Neural cell (in vitro differentiated cells): Measurements from ENCODE around the gene NTN5. TPM values are rescaled to one million over a fixed set of nuclear protein-coding genes. Genes with fewer than 3 reads are reported as not detected.

ENCODE experiments used
- H2AFZ ChIP-seq: fragments of 200-600, 300-800 bp; sonication (generic), shearing (Covaris generic); 2 replicates; pipeline ENCODE4 v1.6.0; 2014; ENCODE audit warnings: low read depth, mild to moderate bottlenecking, antibody characterized with exemption, low read length, moderate library complexity
- H3F3A ChIP-seq: fragments of 200-600 bp; shearing (Covaris generic); 2 replicates; pipeline ENCODE4 v1.6.1; 2016; ENCODE audit warnings: mild to moderate bottlenecking, moderate library complexity, mixed read lengths, antibody characterized with exemption, low read length; ENCODE audit not compliant: insufficient read depth, poor library complexity, severe bottlenecking
- H3K27ac ChIP-seq: fragments of 200-600, 300-800 bp; sonication (generic), shearing (Covaris generic); 2 replicates; pipeline ENCODE4 v1.5.1; 2014; ENCODE audit warnings: mild to moderate bottlenecking, low read length, moderate library complexity
- H3K27me3 ChIP-seq: fragments of 300-800, 200-600 bp; sonication (generic), shearing (Covaris generic); 2 replicates; pipeline ENCODE4 v1.6.0; 2014; ENCODE audit warnings: mild to moderate bottlenecking, low read depth, low read length, moderate library complexity; ENCODE audit not compliant: insufficient read depth
- H3K36me3 ChIP-seq: fragments of 300-800, 200-600 bp; sonication (generic), shearing (Covaris generic); 2 replicates; pipeline ENCODE4 v1.5.1; 2014; ENCODE audit warnings: mild to moderate bottlenecking, antibody characterized with exemption, low read length, moderate library complexity; ENCODE audit not compliant: insufficient read depth
- H3K4me2 ChIP-seq: fragments of 300-800, 200-600 bp; sonication (generic), shearing (Covaris generic); 2 replicates; pipeline ENCODE4 v1.6.0; 2014; ENCODE audit warnings: mild to moderate bottlenecking, low read length
- H3K4me3 ChIP-seq: fragments of 300-800, 200-600 bp; sonication (generic), shearing (Covaris generic); 2 replicates; pipeline ENCODE4 v1.5.1; 2014; ENCODE audit warnings: mild to moderate bottlenecking, low read length, moderate library complexity
- H3K79me2 ChIP-seq: fragments of 200-600 bp; shearing (Covaris generic); replicated peaks from 2 replicates; pipeline ENCODE4 v1.6.0; 2014; ENCODE audit warnings: mild to moderate bottlenecking, low read length, moderate library complexity; ENCODE audit not compliant: insufficient read depth
- H3K9ac ChIP-seq: fragments of 300-800, 200-600 bp; sonication (generic), shearing (Covaris generic); 2 replicates; pipeline ENCODE4 v1.6.1; 2016; ENCODE audit warnings: mild to moderate bottlenecking, low read length, mixed read lengths
- H3K9me2 ChIP-seq: fragments of 200-600 bp; shearing (Covaris generic); 2 replicates; pipeline ENCODE4 v1.6.1; 2016; ENCODE audit warnings: mild to moderate bottlenecking, low read length, mixed read lengths; ENCODE audit not compliant: insufficient read depth
- H3K9me3 ChIP-seq: fragments of 200-600, 300-800 bp; sonication (generic), shearing (Covaris generic); 2 replicates; pipeline ENCODE4 v1.6.1; 2016; ENCODE audit warnings: mild to moderate bottlenecking, mixed run types, low read length, moderate library complexity, mixed read lengths
- H4K20me1 ChIP-seq: fragments of 200-600 bp; shearing (Covaris generic); 2 replicates; pipeline ENCODE4 v1.6.1; 2016; ENCODE audit warnings: mild to moderate bottlenecking, mixed run types; ENCODE audit not compliant: insufficient read depth
- EP300 ChIP-seq: fragments of 450-650 bp; conservative IDR thresholded peaks from 2 replicates; pipeline ENCODE4 v1.6.1; 2014; ENCODE audit warnings: antibody characterized with exemption, mild to moderate bottlenecking, moderate library complexity; ENCODE audit not compliant: poor library complexity, severe bottlenecking
- EZH2 ChIP-seq: fragments of 200-600, 300-800 bp; shearing (Covaris generic), sonication (generic); IDR thresholded peaks from 2 replicates; pipeline ENCODE4 v1.6.1; 2014; ENCODE audit warnings: antibody characterized with exemption, low read length, borderline replicate concordance, mild to moderate bottlenecking; ENCODE audit not compliant: insufficient read depth, poor library complexity, severe bottlenecking
- MXI1 ChIP-seq: fragments of 450-650 bp; conservative IDR thresholded peaks from 2 replicates; pipeline ENCODE4 v1.6.1; 2014; ENCODE audit warnings: antibody characterized with exemption, mild to moderate bottlenecking; ENCODE audit not compliant: poor library complexity, severe bottlenecking
- POLR2AphosphoS5 ChIP-seq: IDR thresholded peaks from 2 replicates; pipeline ENCODE4 v1.6.1; 2012
- RAD21 ChIP-seq: fragments of 450-650 bp; conservative IDR thresholded peaks from 2 replicates; pipeline ENCODE4 v1.6.1; 2014; ENCODE audit warnings: antibody characterized with exemption, mild to moderate bottlenecking, moderate library complexity
- SMC3 ChIP-seq: fragments of 450-650 bp; conservative IDR thresholded peaks from 2 replicates; pipeline ENCODE4 v1.6.1; 2014; ENCODE audit warnings: antibody characterized with exemption, mild to moderate bottlenecking, moderate library complexity; ENCODE audit not compliant: poor library complexity
- TAF1 ChIP-seq: IDR thresholded peaks from 2 replicates; pipeline ENCODE4 v1.6.1; 2012; ENCODE audit warnings: low read depth
- polyA plus RNA-seq: library from polyadenylated mRNA; depleted of rRNA; stranded (reverse); fragments of >200 nt; gene quantifications from 2 replicates; pipeline ENCODE4 v1.2.3, GENCODE V29; 2014
- TF ChIP-seq, protein P1 (sequence below): fragments of 450-650 bp; IDR thresholded peaks from 2 replicates; pipeline ENCODE4 v1.5.1; 2014; ENCODE audit warnings: antibody characterized with exemption, mild to moderate bottlenecking, moderate library complexity; ENCODE audit not compliant: poor library complexity, severe bottlenecking
- TF ChIP-seq, protein P2 (sequence below): IDR thresholded peaks from 2 replicates; pipeline ENCODE4 v1.6.1; 2012; ENCODE audit warnings: borderline replicate concordance

Gene NTN5
- polyA plus RNA-seq, 1 donor from 2014 or later, result not detected

DNA sequence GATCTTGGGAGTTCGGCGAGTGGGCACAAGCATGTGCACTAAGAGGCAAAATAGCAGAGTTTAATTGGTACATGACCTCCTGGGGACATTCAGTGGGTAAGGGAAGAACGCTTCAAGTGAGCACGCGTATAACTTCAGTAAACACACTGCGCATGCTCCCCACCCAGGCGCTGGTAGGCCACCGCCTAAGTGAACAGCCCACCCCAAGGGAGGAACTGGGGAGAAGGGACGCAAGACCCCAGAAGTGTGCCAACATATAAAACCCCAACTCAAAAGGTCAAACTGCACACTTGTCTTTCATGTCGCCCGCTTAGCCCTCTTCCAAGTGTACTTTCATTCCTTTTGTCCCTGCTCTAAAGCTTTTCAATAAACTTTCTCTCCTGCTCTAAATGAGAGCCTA lies 10.5 kb upstream of the NTN5 start:
- H2AFZ ChIP-seq, result no peak overlapping the region

GRCh38 chr19:48681127-48681470 lies 8.3 kb upstream of the NTN5 start:
- Histone ChIP-seq H3K9me3 (no peaks in the 10 kb centered on the region), H2AFZ (no peak overlapping the region), H3K9ac (no peak overlapping the region), H3K79me2 (no peaks in the 10 kb centered on the region), H3F3A (no peaks in the 10 kb centered on the region), H3K9me2 (no peaks in the 10 kb centered on the region), H4K20me1 (no peaks in the 10 kb centered on the region), H3K4me3 (no peak overlapping the region), H3K4me2 (no peak overlapping the region), H3K27ac (no peak overlapping the region), H3K36me3 (no peaks in the 10 kb centered on the region), H3K27me3 (no peaks in the 10 kb centered on the region)
- no peak for TF ChIP-seq EZH2
- TF ChIP-seq POLR2AphosphoS5, result no peak
- TF ChIP-seq EP300, result no peak

More for the DNA sequence above, 10.5 kb upstream of the NTN5 start:
- Histone ChIP-seq H4K20me1 (no peaks in the 10 kb centered on the region), H3F3A (no peaks in the 10 kb centered on the region), H3K27me3 (no peaks in the 10 kb centered on the region), H3K36me3 (no peaks in the 10 kb centered on the region), H3K79me2 (no peaks in the 10 kb centered on the region), H3K4me2 (no peak overlapping the region), H3K4me3 (no peak overlapping the region), H3K9me3 (no peaks in the 10 kb centered on the region), H3K27ac (no peak overlapping the region), H3K9ac (no peak overlapping the region), H3K9me2 (no peaks in the 10 kb centered on the region)
- TF ChIP-seq, protein P1, sequence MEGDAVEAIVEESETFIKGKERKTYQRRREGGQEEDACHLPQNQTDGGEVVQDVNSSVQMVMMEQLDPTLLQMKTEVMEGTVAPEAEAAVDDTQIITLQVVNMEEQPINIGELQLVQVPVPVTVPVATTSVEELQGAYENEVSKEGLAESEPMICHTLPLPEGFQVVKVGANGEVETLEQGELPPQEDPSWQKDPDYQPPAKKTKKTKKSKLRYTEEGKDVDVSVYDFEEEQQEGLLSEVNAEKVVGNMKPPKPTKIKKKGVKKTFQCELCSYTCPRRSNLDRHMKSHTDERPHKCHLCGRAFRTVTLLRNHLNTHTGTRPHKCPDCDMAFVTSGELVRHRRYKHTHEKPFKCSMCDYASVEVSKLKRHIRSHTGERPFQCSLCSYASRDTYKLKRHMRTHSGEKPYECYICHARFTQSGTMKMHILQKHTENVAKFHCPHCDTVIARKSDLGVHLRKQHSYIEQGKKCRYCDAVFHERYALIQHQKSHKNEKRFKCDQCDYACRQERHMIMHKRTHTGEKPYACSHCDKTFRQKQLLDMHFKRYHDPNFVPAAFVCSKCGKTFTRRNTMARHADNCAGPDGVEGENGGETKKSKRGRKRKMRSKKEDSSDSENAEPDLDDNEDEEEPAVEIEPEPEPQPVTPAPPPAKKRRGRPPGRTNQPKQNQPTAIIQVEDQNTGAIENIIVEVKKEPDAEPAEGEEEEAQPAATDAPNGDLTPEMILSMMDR, result no peak
- TF ChIP-seq SMC3, result no peak
- TF ChIP-seq, protein P2, sequence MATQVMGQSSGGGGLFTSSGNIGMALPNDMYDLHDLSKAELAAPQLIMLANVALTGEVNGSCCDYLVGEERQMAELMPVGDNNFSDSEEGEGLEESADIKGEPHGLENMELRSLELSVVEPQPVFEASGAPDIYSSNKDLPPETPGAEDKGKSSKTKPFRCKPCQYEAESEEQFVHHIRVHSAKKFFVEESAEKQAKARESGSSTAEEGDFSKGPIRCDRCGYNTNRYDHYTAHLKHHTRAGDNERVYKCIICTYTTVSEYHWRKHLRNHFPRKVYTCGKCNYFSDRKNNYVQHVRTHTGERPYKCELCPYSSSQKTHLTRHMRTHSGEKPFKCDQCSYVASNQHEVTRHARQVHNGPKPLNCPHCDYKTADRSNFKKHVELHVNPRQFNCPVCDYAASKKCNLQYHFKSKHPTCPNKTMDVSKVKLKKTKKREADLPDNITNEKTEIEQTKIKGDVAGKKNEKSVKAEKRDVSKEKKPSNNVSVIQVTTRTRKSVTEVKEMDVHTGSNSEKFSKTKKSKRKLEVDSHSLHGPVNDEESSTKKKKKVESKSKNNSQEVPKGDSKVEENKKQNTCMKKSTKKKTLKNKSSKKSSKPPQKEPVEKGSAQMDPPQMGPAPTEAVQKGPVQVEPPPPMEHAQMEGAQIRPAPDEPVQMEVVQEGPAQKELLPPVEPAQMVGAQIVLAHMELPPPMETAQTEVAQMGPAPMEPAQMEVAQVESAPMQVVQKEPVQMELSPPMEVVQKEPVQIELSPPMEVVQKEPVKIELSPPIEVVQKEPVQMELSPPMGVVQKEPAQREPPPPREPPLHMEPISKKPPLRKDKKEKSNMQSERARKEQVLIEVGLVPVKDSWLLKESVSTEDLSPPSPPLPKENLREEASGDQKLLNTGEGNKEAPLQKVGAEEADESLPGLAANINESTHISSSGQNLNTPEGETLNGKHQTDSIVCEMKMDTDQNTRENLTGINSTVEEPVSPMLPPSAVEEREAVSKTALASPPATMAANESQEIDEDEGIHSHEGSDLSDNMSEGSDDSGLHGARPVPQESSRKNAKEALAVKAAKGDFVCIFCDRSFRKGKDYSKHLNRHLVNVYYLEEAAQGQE, result no peak
- no peak for TF ChIP-seq POLR2AphosphoS5
- no peak for TF ChIP-seq EP300
- no peak for TF ChIP-seq RAD21
- no peak for TF ChIP-seq TAF1
- TF ChIP-seq MXI1, result no peak
- no peak for TF ChIP-seq EZH2
